Stimulated activated CD4-positive, alpha-beta T cell treated with anti-CD3 and anti-CD28 coated beads, Interleukin-2, amount 100 ng/mL, for 48 hours (primary cell): Measurements from ENCODE around the gene WASHC4.
"Not testable (repeated sequence)": the region's sequence is repeated elsewhere in the genome, so short reads cannot be mapped to it uniquely, and the experiment has no call there.

ENCODE experiments used
- DNase-seq, 2 donors: peaks; one replicate each; pipeline ENCODE4 v3.0.0-alpha.2; 2020

WASHC4 gene

DNA sequence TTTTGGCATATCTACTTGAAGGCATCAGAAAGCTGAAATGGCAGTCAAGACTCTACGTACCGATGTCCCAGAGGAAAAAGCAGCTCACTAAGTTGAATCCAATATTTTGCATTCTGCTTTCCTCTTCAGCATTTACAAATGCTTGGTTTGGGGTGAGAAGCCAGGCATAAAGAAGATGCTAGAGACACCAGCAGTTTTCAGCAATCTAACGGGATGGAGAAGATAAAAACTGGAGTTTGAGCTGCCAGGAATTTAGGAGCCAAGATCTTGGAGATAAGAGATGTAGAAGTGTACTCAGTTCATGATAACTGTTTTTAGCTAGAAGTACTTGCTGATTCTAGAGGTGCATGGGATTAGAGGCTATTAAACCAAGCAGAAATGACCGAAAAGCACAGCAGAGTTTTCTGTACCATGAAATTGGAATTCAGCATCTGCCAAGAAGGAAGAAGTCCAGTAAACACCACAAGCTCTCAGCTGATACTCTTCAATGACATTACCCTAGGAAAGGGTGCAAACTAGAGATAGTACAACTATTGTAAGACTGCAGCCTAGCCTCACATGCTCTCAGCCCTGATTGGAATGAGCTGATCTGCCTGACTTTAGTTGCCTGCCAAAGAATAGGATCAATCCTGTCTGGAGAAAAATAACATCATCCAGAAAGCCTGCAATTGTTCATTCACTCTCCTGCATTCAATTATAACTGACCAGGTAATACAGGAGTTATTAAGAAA is 15.9 kb upstream of the WASHC4 start:
- no peak for DNase-seq

GRCh38 chr12:105092336-105092735 is 15.2 kb upstream of the WASHC4 start:
- DNase-seq: no peak

GRCh38 chr12:105095338-105095737 is 12.2 kb upstream of the WASHC4 start:
- not testable (repeated sequence) for DNase-seq

DNA sequence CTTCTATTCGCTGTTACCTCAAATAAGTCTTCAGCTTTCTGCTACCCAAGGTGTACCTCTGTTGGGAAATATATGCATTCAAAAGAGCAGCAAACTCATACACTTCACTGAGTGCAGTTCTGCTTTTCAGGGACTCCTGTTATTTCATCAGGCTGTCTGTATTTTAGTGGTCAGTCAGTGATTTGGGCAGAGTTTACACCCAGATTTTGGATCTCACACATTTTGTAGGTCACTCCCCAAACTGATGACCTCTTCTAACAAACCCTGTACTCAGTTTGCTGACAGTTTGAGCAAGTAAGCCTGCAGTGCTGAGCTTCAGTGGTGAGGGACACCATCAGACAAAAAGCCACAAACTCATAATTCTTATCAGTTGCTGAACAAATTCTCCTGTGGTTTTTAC is 8.2 kb upstream of the WASHC4 start:
- no peak for DNase-seq

DNA sequence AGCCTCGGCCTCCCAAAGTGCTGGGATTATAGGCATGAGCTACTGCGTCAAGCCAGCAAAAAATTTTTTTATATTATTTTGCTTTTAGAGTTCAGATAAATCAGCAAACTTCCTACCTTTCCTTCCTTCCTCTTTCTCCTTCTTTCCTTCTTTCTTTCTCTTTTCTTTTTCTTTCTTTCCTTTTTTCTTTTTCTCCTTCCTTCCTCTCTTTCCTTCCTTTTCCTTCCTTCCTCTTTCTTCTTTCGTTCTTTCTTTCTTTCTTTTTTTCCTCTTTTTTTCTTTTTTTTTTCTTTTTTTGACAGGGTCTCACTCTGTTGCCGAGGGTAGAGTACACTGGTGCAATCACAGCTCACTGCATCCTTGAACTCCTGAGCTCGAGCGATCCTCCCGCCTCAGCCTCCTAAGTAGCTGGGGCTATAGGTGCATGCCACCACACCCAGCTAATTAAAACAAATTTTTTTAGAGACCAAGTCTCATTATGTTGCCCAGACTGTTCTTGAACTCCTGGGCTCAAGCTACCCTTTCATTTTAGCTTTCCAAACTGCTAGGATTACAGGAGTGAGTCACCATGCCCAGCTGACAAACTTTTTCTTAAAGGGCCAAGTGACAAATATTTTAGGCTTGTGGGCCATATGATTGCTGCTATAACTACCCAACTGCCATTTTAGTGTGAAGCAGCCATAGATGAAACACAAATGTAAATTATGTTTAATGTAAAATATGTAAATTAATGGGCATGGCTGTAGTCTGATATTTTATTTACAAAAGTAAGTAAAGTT is 7.1 kb upstream of the WASHC4 start:
- no peak for DNase-seq

DNA sequence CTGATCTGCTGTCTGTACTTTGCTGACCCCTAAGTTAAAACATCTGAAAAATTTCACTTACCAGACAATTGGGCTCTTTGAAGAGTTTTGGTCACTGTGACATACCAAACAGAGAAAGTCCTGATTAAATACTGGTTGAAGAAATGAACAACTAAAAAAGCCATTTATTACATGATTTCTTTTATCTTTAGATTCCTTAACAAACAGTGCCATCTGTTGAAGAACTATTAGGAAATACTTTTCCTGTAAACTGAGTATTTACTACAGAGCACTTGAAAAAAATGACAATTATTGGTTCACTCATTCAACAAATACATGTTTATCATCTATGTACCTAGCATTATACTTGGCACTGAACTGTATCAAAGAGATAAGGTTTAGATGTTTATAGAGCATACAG is 6.5 kb upstream of the WASHC4 start:
- no peak for DNase-seq

- no peak for DNase-seq
Observed at GRCh38 chr12:105102673-105103072, 4.9 kb upstream of the WASHC4 start.

DNA sequence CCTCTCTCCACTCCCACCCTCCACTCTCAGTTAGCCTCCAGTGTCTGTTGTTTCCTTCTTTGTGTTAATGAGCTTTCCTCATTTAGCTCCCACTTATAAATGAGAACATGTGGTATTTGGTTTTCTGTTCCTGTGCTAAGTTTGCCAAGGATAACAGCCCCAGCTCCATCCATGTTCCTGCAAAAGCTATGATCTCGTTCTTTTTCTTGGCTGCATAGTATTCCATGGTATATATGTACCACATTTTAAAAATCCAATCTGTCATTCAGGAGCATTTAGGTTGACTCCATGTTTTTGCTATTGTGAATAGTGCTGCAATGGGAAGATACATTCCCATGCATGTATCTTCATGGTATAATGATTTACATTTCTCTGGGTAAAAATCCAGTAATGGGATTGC is 2.8 kb upstream of the WASHC4 start:
- DNase-seq: no peak

DNA sequence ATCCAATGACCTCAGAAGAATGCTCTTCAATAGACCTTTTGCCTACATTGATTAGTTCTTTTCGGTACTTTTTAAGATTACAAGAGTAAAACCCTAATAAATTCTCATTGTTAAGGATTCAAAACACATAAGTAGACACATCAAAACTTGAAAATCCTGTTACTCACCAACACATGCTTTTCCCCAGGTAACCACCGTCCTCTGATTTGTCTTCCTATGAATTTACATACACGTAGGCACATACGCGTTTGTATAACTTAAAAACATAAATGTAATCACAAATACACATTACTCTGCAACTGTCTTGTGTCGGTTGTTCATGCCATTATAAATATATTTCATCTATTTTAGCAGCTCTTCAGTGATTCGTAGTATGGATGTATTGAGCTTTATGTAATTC is 910 bp upstream of the WASHC4 start:
- DNase-seq: no peak

GRCh38 chr12:105107171-105107493 is 399 bp upstream of the WASHC4 start:
- no peak for DNase-seq

DNA sequence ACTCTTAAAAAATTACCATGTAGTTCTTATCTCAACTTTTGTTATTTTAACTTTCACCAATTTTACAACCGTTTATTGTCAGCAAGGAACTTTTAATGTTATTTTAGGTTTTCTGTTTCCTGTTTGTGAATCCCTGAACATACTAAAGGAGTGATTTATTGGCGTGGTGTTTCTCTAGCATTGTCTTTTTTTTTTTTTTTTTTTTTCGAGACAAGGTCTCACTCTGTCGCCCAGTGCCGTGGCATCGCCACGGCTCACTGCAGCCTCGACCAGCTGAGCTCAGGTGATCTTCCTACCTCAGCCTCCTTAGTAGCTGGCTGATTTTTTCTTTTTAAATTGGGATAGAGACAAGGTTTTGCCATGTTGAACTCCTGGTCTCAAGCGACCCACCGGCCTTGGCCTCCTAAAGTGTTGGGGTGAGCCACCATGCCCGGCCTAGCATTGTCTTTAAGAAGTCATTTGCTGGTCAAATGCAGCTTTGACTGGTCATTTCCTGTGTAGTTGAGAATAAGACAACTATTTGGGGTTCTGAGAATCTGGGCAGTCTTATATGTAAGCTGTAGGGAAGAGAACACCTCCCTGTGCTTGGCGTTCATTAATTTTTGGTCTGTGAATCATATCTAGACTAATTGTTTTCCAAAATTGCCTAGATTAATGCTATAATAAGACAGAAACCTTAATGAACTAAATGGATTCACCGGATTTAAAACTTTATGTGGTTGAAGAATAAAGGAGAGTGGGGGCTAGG is 2.1 kb downstream of the WASHC4 start:
- no peak for DNase-seq

DNA sequence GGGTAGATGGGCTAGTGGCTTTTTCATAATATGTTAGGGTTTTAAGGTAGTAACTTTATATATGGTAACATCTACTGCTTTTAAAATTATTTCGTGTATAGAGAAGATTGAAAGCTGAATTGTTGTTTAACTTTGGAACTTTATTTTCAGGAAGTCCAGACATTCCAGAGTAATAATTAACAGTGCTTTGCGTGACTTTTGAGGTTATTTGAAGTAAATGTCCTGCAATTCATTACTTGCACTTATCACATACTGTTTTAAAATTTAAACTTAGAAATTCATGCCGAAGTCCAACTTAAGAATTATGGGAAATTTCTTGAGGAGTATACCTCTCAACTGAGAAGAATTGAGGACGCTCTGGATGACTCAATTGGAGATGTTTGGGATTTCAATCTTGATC is 3.3 kb downstream of the WASHC4 start:
- no peak for DNase-seq

- no peak for DNase-seq
Observed at GRCh38 chr12:105113094-105113493, 5.6 kb downstream of the WASHC4 start.

- DNase-seq: no peak
Observed at GRCh38 chr12:105116969-105117368, 9.4 kb downstream of the WASHC4 start.

DNA sequence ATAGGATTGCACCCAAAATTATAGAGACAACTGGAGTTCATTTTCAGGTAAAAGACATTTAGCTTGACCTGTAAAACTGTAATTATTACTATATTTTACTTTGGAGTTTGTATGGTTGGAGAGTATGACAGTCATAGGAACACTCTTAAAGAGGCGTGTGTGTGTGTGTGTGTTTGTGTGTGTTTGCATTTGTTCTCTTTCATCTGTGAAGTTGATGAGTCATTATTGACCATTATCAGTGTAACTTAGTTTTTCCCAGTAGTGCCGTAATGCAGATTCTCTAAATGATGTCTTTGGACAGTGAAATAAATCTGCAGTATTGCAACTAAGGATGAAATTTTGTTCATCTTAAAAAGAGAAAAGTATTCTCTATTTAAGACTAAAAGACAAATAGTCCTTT is 13.0 kb downstream of the WASHC4 start:
- DNase-seq: no peak

DNA sequence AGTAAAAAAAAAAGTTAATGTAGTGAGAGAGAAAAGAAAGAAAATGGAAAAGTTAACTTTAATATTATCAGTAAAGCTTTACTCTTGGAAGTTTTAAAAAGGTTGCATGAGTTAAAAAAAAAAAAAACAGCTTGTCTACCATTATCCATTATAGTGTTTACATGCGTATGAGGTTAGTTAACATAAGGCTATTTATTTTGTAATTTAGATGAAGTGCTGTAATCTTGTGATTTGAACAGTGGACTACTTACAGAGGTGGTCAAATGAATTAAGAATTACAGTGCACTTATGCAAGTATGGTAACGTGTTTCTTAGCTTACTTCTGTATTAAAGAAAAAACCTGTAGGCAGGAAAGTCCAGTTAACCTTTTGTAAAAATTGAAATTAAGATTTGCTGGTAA is 30.7 kb downstream of the WASHC4 start:
- no peak for DNase-seq

GRCh38 chr12:105141320-105141922 is 33.9 kb downstream of the WASHC4 start:
- no peak for DNase-seq

DNA sequence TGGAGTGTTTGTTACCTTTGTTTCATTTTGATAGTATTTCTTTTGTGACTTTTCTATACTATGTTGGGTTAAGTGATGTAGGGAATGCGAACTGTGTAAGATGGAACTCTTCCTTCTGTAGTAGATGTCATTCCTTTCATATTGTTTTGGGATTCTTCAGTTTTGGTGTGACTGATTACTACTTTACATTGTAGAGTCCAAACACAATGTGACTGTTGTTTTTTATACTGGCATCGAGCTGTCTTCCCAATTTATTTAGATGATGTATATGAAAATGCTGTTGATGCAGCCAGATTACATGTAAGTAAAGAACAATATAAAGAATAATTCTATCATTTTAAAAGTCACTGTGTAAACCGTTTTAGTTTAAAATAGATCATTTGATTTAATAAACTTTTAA is 34.7 kb downstream of the WASHC4 start:
- DNase-seq: no peak

GRCh38 chr12:105156260-105156659 is 48.7 kb downstream of the WASHC4 start:
- no peak for DNase-seq

DNA sequence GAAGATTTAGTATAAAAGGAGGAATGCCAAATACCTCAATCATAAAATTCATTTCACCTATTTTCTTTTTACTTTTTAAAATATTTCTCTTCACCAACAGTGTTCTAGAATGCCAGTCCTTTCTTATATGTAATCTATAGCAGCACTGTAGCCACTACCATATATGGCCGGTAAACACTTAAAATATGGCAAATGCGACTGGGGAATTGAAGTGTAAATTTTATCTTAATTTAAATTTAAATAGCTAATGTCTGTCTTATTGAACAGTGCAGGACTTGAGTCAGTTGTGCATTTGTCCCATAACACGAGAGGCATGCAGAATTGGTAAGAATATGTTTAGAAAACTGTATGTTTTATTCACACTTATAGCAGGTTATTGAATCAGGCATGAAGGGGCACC is 50.1 kb downstream of the WASHC4 start:
- DNase-seq: no peak

DNA sequence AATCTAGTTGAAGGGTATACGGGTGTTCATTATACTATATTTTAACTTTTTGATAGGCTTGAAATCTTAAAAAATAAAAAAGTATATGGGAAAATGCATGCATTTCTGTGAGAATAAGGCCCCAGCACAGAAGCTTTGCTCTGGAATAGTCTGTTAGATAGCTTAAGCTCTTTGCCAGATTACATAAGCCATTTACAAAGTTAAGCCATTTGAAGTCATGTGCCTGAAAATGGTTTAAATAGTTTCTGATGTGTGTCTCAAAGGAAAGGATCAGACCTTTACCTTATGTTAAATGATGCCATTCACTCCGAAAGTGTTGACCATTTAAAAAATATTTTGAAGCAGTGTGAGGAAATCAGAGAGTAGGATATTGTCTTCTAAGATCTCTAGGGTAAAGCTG is 51.3 kb downstream of the WASHC4 start:
- DNase-seq: no peak

GRCh38 chr12:105162174-105162573 is 54.6 kb downstream of the WASHC4 start:
- DNase-seq: no peak

DNA sequence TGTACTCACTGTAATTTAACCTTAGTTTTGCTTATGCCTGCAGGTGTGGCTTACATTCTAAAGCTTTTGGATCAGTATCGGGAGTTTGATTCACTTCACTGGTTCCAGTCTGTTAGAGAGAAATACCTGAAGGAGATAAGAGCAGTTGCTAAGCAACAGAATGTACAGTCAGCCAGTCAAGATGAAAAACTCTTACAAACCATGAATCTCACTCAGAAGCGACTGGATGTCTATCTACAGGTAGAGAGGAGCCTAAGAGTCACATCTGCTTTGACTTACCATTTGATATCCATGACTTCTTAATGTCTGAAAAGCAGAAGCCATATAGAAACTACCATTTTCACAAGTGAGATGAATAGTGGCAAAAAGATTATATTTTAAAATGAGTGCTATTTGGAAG is 56.5 kb downstream of the WASHC4 start:
- DNase-seq: no peak

DNA sequence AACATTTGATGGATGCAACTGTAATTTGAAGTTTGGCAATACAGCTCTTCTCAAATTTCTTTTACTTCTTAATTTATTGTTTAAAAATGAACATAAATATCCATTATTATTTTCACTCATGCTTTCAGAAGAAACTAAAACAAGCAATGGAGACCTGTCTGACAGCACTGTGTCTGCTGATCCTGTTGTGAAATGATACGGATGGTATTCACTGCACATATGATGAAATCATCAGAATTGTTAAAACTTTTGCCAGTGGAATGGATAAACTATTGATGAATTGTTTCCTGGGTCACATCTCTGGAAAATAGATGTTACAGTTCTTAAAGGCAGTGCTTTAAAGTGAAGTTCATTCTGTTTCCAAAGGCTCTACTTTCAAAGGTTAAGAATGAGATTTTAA is 59.2 kb downstream of the WASHC4 start:
- DNase-seq: no peak
